H1 (cell line): ENCODE results near the gene PPP1R1B. TPM values are rescaled to one million over a fixed set of nuclear protein-coding genes. Genes with fewer than 3 reads are reported as not detected.

Experiments
- CTCF ChIA-PET: fragments of 300-600 bp; sonication (Branson Sonifier 250); formaldehyde crosslinking; loops from one replicate; lab custom pipeline; 2021; ENCODE audit not compliant: partially characterized antibody; lab: Charles Lee
- POLR2A ChIA-PET: fragments of 300-600 bp; sonication (Branson Sonifier 250); formaldehyde crosslinking; loops from one replicate; lab custom pipeline; 2021; ENCODE audit warnings: inconsistent platforms; ENCODE audit not compliant: partially characterized antibody; lab: Charles Lee
- DNase-seq, 2 experiments: peaks; one replicate each; pipeline versions ENCODE4 v3.0.0 to v3.0.0-alpha.2; 2010 to 2022; ENCODE audit warnings: low spot score in 2 of 2, low read depth in 1 of 2, mixed read lengths in 1 of 2
- FAIRE-seq: peaks from 2 replicates; lab custom pipeline; 2011; peaks lifted over from hg19 to GRCh38; lab: Jason Lieb, UNC
- H2AFZ ChIP-seq: 2 replicates; pipeline ENCODE4 v1.8.1; 2012; ENCODE audit warnings: low read length, inconsistent platforms
- H2AK5ac ChIP-seq: 2 replicates; pipeline ENCODE4 v1.6.1; 2013; ENCODE audit warnings: low read depth, low read length
- H2BK120ac ChIP-seq: replicated peaks from 2 replicates; pipeline ENCODE3; 2013; ENCODE audit warnings: low read depth, low read length, inconsistent platforms
- H2BK12ac ChIP-seq: 2 replicates; pipeline ENCODE4 v1.6.1; 2013; ENCODE audit warnings: low read depth, low read length
- H2BK15ac ChIP-seq: 2 replicates; pipeline ENCODE4 v1.6.1; 2013; ENCODE audit warnings: low read length
- H2BK20ac ChIP-seq: 2 replicates; pipeline ENCODE4 v1.6.1; 2013; ENCODE audit warnings: low read length
- H2BK5ac ChIP-seq: 2 replicates; pipeline ENCODE4 v1.6.1; 2013; ENCODE audit warnings: low read depth, low read length
- H3K14ac ChIP-seq: 2 replicates; pipeline ENCODE4 v1.6.1; 2013; ENCODE audit warnings: inconsistent platforms; ENCODE audit not compliant: insufficient read length
- H3K18ac ChIP-seq: 2 replicates; pipeline ENCODE4 v1.6.1; 2013; ENCODE audit warnings: low read length; ENCODE audit errors: extremely low read depth
- H3K23ac ChIP-seq: 2 replicates; pipeline ENCODE4 v1.6.1; 2013; ENCODE audit warnings: inconsistent platforms; ENCODE audit not compliant: insufficient read length
- H3K23me2 ChIP-seq: 2 replicates; pipeline ENCODE4 v1.6.1; 2013; ENCODE audit warnings: low read depth, low read length
- H3K27ac ChIP-seq: 2 replicates; pipeline ENCODE4 v1.6.1; 2011; ENCODE audit warnings: low read depth, low read length, inconsistent platforms
- H3K27me3 ChIP-seq, 4 experiments: replicated peaks in 1 of 4; 1 replicate in 1 of 4; 2 replicates in 3 of 4; pipeline versions ENCODE4 v1.6.1 to v1.8.1; 2011 to 2013; ENCODE audit warnings: low read length in 3 of 4, mild to moderate bottlenecking in 3 of 4, inconsistent platforms in 2 of 4, mixed read lengths in 2 of 4, moderate library complexity in 1 of 4; ENCODE audit not compliant: control insufficient read depth in 3 of 4, insufficient read depth in 3 of 4; ENCODE audit errors: extremely low read depth in 1 of 4
- H3K36me3 ChIP-seq, 4 experiments: 2 replicates each; pipeline versions ENCODE4 v1.6.1 to v1.8.1; 2011 to 2013; ENCODE audit warnings: mild to moderate bottlenecking in 4 of 4, low read length in 3 of 4, moderate library complexity in 2 of 4, control low read depth in 1 of 4, inconsistent platforms in 1 of 4; ENCODE audit not compliant: insufficient read depth in 4 of 4, control insufficient read depth in 2 of 4
- H3K4ac ChIP-seq: replicated peaks from 2 replicates; pipeline ENCODE3; 2013; ENCODE audit warnings: low read length, low read depth, mixed read lengths, inconsistent platforms; ENCODE audit not compliant: insufficient read length
- H3K4me1 ChIP-seq, 4 experiments: replicated peaks in 1 of 4; 1 replicate in 1 of 4; 2 replicates in 3 of 4; pipeline versions ENCODE4 v1.6.1 to v1.8.1; 2011 to 2013; ENCODE audit warnings: low read length in 3 of 4, inconsistent platforms in 2 of 4, mixed read lengths in 1 of 4; ENCODE audit not compliant: insufficient read depth in 4 of 4, control insufficient read depth in 3 of 4
- H3K4me2 ChIP-seq, 2 experiments: 2 replicates each; pipeline versions ENCODE4 v1.6.1 to v1.8.1; 2011 to 2013; ENCODE audit warnings: low read depth in 2 of 2, low read length in 2 of 2, control low read depth in 1 of 2, inconsistent platforms in 1 of 2, mild to moderate bottlenecking in 1 of 2; ENCODE audit not compliant: insufficient read depth in 1 of 2
- H3K4me3 ChIP-seq, 4 experiments: fragments of 200-600, 300-600 bp in 1 of 4; sonication (generic), shearing (Covaris generic), sonication (Bioruptor Twin) in 1 of 4; 2 replicates each; pipeline versions ENCODE4 v1.5.1 to v1.8.1; 2011 to 2016; ENCODE audit warnings: low read length in 4 of 4, low read depth in 3 of 4, control low read depth in 2 of 4, inconsistent platforms in 2 of 4, mild to moderate bottlenecking in 2 of 4, mixed read lengths in 1 of 4, moderate library complexity in 1 of 4; ENCODE audit not compliant: insufficient read depth in 2 of 4; ENCODE audit errors: extremely low read depth in 1 of 4
- H3K56ac ChIP-seq: replicated peaks from 2 replicates; pipeline ENCODE3; 2013; ENCODE audit warnings: low read depth, mild to moderate bottlenecking, mixed read lengths, low read length, inconsistent platforms; ENCODE audit not compliant: insufficient read length
- H3K79me1 ChIP-seq: 2 replicates; pipeline ENCODE4 v1.6.1; 2013; ENCODE audit warnings: low read depth, low read length, control low read depth
- H3K79me2 ChIP-seq, 2 experiments: 2 replicates each; pipeline versions ENCODE4 v1.6.1 to v1.8.1; 2012 to 2013; ENCODE audit warnings: low read length in 2 of 2, mild to moderate bottlenecking in 2 of 2, inconsistent platforms in 1 of 2; ENCODE audit not compliant: insufficient read depth in 2 of 2, control insufficient read depth in 1 of 2
- H3K9ac ChIP-seq, 4 experiments: replicated peaks in 1 of 4; 1 replicate in 1 of 4; 2 replicates in 3 of 4; pipeline versions ENCODE4 v1.6.1 to v1.8.1; 2011 to 2013; ENCODE audit warnings: low read depth in 3 of 4, low read length in 3 of 4, control low read depth in 2 of 4, mild to moderate bottlenecking in 2 of 4, moderate library complexity in 2 of 4, inconsistent platforms in 1 of 4; ENCODE audit errors: extremely low read depth in 1 of 4
- H3K9me3 ChIP-seq, 2 experiments: 2 replicates each; pipeline versions ENCODE4 v1.6.1 to v1.8.1; 2012 to 2013; ENCODE audit warnings: mild to moderate bottlenecking in 2 of 2, moderate library complexity in 2 of 2, control low read depth in 1 of 2, inconsistent platforms in 1 of 2, low read depth in 1 of 2, low read length in 1 of 2, mixed read lengths in 1 of 2; ENCODE audit not compliant: insufficient read depth in 2 of 2
- H4K20me1 ChIP-seq, 2 experiments: replicated peaks in 1 of 2; 2 replicates each; pipeline versions ENCODE3 to v1.8.1; 2011 to 2013; ENCODE audit warnings: inconsistent platforms in 2 of 2, low read length in 2 of 2, mild to moderate bottlenecking in 1 of 2; ENCODE audit not compliant: insufficient read depth in 2 of 2, control insufficient read depth in 1 of 2
- H4K5ac ChIP-seq: 2 replicates; pipeline ENCODE4 v1.6.1; 2013; ENCODE audit warnings: low read length, low read depth, mixed read lengths, inconsistent platforms; ENCODE audit not compliant: insufficient read length
- H4K8ac ChIP-seq: 2 replicates; pipeline ENCODE4 v1.8.0; 2013; ENCODE audit warnings: mild to moderate bottlenecking, moderate library complexity, low read length, inconsistent platforms; ENCODE audit not compliant: insufficient read depth; ENCODE audit errors: extremely low read depth
- H4K91ac ChIP-seq: replicated peaks from 2 replicates; pipeline ENCODE3; 2013; ENCODE audit warnings: low read length, mixed read lengths, inconsistent platforms; ENCODE audit not compliant: insufficient read length
- CEBPB ChIP-seq: IDR thresholded peaks from 2 replicates; pipeline ENCODE4 v1.6.1; 2012; ENCODE audit warnings: low read depth, low read length
- HDAC2 ChIP-seq, 2 experiments: fragments of 300-600 bp in 1 of 2; sonication (generic) in 1 of 2; IDR thresholded peaks; 2 replicates each; pipeline ENCODE4 v1.6.1; 2011 to 2012; ENCODE audit warnings: low read depth in 2 of 2, low read length in 2 of 2, mild to moderate bottlenecking in 2 of 2, moderate library complexity in 2 of 2, borderline replicate concordance in 1 of 2, inconsistent platforms in 1 of 2
- SAP30 ChIP-seq: fragments of 300-600 bp; sonication (generic); IDR thresholded peaks from 2 replicates; pipeline ENCODE4 v1.7.1; 2012; ENCODE audit warnings: low read length, moderate library complexity, mild to moderate bottlenecking, inconsistent platforms; ENCODE audit not compliant: insufficient read depth, insufficient replicate concordance
- WGBS, 2 experiments: shearing (Covaris generic) in 1 of 2; methylation state at CpG; one replicate each; pipeline versions ENCODE4 v1.1.6 to v1.1.7; 2013 to 2015; ENCODE audit warnings: low lambda C conversion rate in 2 of 2, mixed read lengths in 2 of 2, inconsistent platforms in 1 of 2, low coverage in 1 of 2, missing lambda C conversion rate in 1 of 2; ENCODE audit not compliant: insufficient replicate concordance in 2 of 2, insufficient coverage in 1 of 2, insufficient read length in 1 of 2; ENCODE audit errors: extremely low coverage in 1 of 2, missing lambda C conversion rate in 1 of 2; 5-methylcytosine and 5-hydroxymethylcytosine counted together
- polyA plus RNA-seq, 7 experiments: library from polyadenylated mRNA; depleted of rRNA in 3 of 7; stranded (reverse) in 5 of 7; unstranded in 2 of 7; fragments of >200 nt in 5 of 7; fragments of 200-250 nt in 2 of 7; gene quantifications; 1 replicate in 5 of 7; 2 replicates in 1 of 7; 4 replicates in 1 of 7; pipeline versions ENCODE4 v1.2.1 to v1.2.3, GENCODE V29; 2011 to 2013; ENCODE audit warnings: missing spikeins in 2 of 7, mixed read lengths in 2 of 7
- total RNA-seq: library from RNA; stranded (reverse); fragmentation: NEBNext Ultra II Directional; extraction: Animal tissue kit (Norgen Biotek cat#: 25700); gene quantifications from 2 replicates; pipeline ENCODE4 v1.2.1, GENCODE V29; 2021

The PPP1R1B gene
- total and polyA plus RNA-seq, 2 of the 8 experiments (the other 6 are each of a cell fraction or from before 2014, with no cell fraction given): 10.7 to 22.3 TPM

DNA sequence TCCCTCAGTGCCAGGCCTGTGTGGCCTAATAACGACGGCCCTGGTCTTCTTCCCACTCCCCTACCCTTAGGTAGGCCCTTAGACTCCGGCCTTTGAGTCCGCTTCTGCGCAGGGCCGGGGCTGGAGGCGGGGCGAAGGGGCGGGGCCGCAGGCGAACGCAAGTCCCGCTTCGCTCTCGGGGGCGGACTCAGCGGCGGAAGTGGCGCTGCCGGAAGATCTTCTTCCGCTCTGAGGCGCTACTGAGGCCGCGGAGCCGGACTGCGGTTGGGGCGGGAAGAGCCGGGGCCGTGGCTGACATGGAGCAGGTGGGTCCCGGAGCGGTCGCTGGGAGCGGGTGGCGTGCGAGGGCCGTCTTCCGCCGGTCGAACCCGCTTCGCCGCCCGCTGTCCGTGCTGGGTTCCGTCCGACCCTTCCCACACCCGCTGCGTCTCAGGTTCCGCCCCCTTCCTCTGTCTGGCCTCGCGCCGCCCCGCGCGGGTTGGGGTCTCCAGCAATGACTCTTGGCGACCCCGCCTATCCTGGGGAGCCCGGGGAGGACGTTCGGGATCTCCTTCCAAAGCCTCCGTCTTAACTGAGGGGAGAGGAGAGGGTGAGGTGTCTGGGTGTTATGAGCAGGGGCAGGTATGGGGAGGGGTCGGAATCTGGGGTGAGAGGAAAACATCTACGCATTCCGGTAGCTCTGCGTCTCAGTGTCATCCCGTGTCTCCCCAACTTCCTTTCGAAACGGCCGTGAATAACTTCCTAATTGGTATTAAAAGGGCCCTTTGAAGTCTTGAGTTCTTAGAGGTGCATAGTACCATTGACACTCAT lies 10.4 kb downstream of the PPP1R1B start, which contains the start of gene STARD3:
Gene STARD3, plus strand, starts transcription at position 218 of the 810 bp plus-strand sequence. CDS start 16,388 bp downstream, outside the sequence.
- Histone ChIP-seq H4K91ac (peak within 1 kb of the TSS; percentile 40), H2BK15ac (peak within 1 kb of the TSS; percentile 72; the same call in 1 of the 2 replicates), H3K18ac (peak within 1 kb of the TSS; percentile 78), H2AK5ac (0 out of 2 replicates have a peak within 1 kb of the TSS, but pooled peaks have one; percentile 60), H3K79me2 (peaks cover 8 to 45% of the 10 kb centered on the region in 2 experiments), H2BK20ac (0 out of 2 replicates have a peak within 1 kb of the TSS, but pooled peaks have one; percentile 61), H4K8ac (peak within 1 kb of the TSS; percentile 93; the same call in 1 of the 2 replicates), H3K4me1 (peaks cover 13 to 40% (median 26%) of the 10 kb centered on the region in 4 experiments), H3K4ac (no peak within 1 kb of the TSS), H3K23ac (no peak within 1 kb of the TSS), H4K20me1 (peaks cover 3 to 12% of the 10 kb centered on the region in 2 experiments), H3K4me2 (peak within 1 kb of the TSS; percentile 86 to 97), H3K27ac (peak within 1 kb of the TSS; percentile 64; the same call in 1 of the 2 replicates), H3K14ac (no peak within 1 kb of the TSS), H3K4me3 (peak within 1 kb of the TSS; percentile 79 to 91 (median 85)), H2BK120ac (no peak within 1 kb of the TSS), H2BK12ac (peak within 1 kb of the TSS; percentile 80; the same call in 1 of the 2 replicates), H3K9ac (peak within 1 kb of the TSS; percentile 19 to 72 (median 68)), H2AFZ (peak within 1 kb of the TSS; percentile 15; the same call in 1 of the 2 replicates), H3K27me3 (0 out of 7 replicates have a peak, but pooled peaks cover 0 to 3% (median 0%) of the 10 kb centered on the region in 4 experiments), H2BK5ac (peak within 1 kb of the TSS; percentile 92), H3K9me3 (no peaks in the 10 kb centered on the region), H3K23me2 (peaks cover 8% of the 10 kb centered on the region; the same call in 1 of the 2 replicates), H4K5ac (peak within 1 kb of the TSS; percentile 6), H3K79me1 (peaks cover 19% of the 10 kb centered on the region), H3K56ac (peak within 1 kb of the TSS; percentile 35), H3K36me3 (no peaks in the 10 kb centered on the region)
- DNase-seq (peak in 1 of 2 experiments; percentile 92), FAIRE-seq (no peak)
- 2% methylated on average over 44 of the region's 69 CpGs; no CpG with 5 or more reads in 1 of the 2 experiments for WGBS, 2 experiments
- ChIA-PET POLR2A (interaction anchor here (0.8 to 5.5 kb wide), 14 partner anchors 8 to 118 kb away, joined by 3 to 28 read pairs (median 3); partner anchors contain the start of genes ERBB2 and PGAP3), CTCF (interaction anchor here (0.5 to 49.2 kb wide), 9 partner anchors 2 to 95 kb away, joined by 3 to 1885 read pairs (median 9); partner anchors contain the start of genes ERBB2, MIEN1, PGAP3 and PNMT)
- peak; percentile 88 for TF ChIP-seq SAP30
- peak in 1 of 2 experiments; percentile 46; a peak in 1 of 4 replicates for TF ChIP-seq HDAC2 (IDR thresholded peaks at IDR 0.05; ENCODE audit: borderline replicate concordance in 1 of 2, low read depth in 2 of 2, low read length in 2 of 2)
- no peak for TF ChIP-seq CEBPB
